OCI-LY7 (cell line): ENCODE measurements around the gene RGL1. TPM values are rescaled to one million over a fixed set of nuclear protein-coding genes. Genes with fewer than 3 reads are reported as not detected.

Source experiments
- BruUV-seq: library from RNA; stranded (reverse); fragments of 400-500 nt; replicated peaks from 2 replicates; lab custom pipeline; 2021; lab: Mats Ljungman, UMichigan
- CTCF ChIA-PET: fragments of 300-600 bp; sonication (Branson Sonifier 250); formaldehyde crosslinking; loops from one replicate; lab custom pipeline; 2022; ENCODE audit warnings: antibody characterized with exemption; ENCODE audit not compliant: unreplicated experiment; lab: Charles Lee
- POLR2A ChIA-PET: fragments of 300-600 bp; sonication (Branson Sonifier 250); formaldehyde crosslinking; loops from one replicate; lab custom pipeline; 2022; ENCODE audit warnings: antibody characterized with exemption; lab: Charles Lee
- DNase-seq: peaks from one replicate; pipeline ENCODE4 v3.0.0-alpha.2; 2015; ENCODE audit warnings: low spot score
- H2AFZ ChIP-seq: fragments of 200-600 bp; sonication (generic), shearing (Covaris generic); 2 replicates; pipeline ENCODE4 v1.6.1; 2014; ENCODE audit warnings: mild to moderate bottlenecking, antibody characterized with exemption, low read length, moderate library complexity
- H3K27ac ChIP-seq: fragments of 200-600 bp; sonication (generic); 2 replicates; pipeline ENCODE4 v1.5.1; 2014; ENCODE audit warnings: mixed run types, low read depth, mild to moderate bottlenecking, moderate library complexity, low read length, inconsistent platforms; ENCODE audit not compliant: poor library complexity, severe bottlenecking
- H3K36me3 ChIP-seq: fragments of 200-600 bp; sonication (generic); 2 replicates; pipeline ENCODE4 v1.6.1; 2014; ENCODE audit warnings: mild to moderate bottlenecking, antibody characterized with exemption, low read length, moderate library complexity, mixed read lengths; ENCODE audit not compliant: insufficient read depth
- H3K4me1 ChIP-seq: fragments of 200-600 bp; sonication (generic); 2 replicates; pipeline ENCODE4 v1.5.1; 2014; ENCODE audit warnings: mild to moderate bottlenecking, low read length; ENCODE audit not compliant: insufficient read depth, poor library complexity, severe bottlenecking
- H3K4me2 ChIP-seq: fragments of 200-600 bp; sonication (generic); 2 replicates; pipeline ENCODE4 v1.6.1; 2014; ENCODE audit warnings: mild to moderate bottlenecking, low read length
- H3K4me3 ChIP-seq: fragments of 200-600 bp; sonication (generic); 2 replicates; pipeline ENCODE4 v1.5.1; 2014; ENCODE audit warnings: mild to moderate bottlenecking, low read depth, low read length; ENCODE audit not compliant: poor library complexity, severe bottlenecking
- H3K79me2 ChIP-seq: fragments of 200-600 bp; sonication (generic); 2 replicates; pipeline ENCODE4 v1.6.1; 2016; ENCODE audit warnings: low read depth, mild to moderate bottlenecking, low read length, moderate library complexity, mixed read lengths; ENCODE audit not compliant: insufficient read depth
- H3K9me2 ChIP-seq: fragments of 200-600 bp; sonication (generic); 2 replicates; pipeline ENCODE4 v1.6.1; 2016; ENCODE audit warnings: mild to moderate bottlenecking, low read length, mixed read lengths; ENCODE audit not compliant: insufficient read depth
- H3K9me3 ChIP-seq: fragments of 200-600 bp; sonication (generic); 2 replicates; pipeline ENCODE4 v1.6.1; 2014; ENCODE audit warnings: mild to moderate bottlenecking, mixed run types, low read length, mixed read lengths
- H4K20me1 ChIP-seq: fragments of 200-600 bp; sonication (generic); 2 replicates; pipeline ENCODE4 v1.6.1; 2014; ENCODE audit warnings: mild to moderate bottlenecking, antibody characterized with exemption, low read length, moderate library complexity, mixed read lengths; ENCODE audit not compliant: insufficient read depth
- CTCF ChIP-seq: fragments of 200-600 bp; sonication (generic); conservative IDR thresholded peaks from 2 replicates; pipeline ENCODE4 v1.5.1; 2014; ENCODE audit warnings: mild to moderate bottlenecking, antibody characterized with exemption, low read length, moderate library complexity, mixed read lengths
- EZH2phosphoT487 ChIP-seq: fragments of 200-600 bp; sonication (generic); IDR thresholded peaks from 2 replicates; pipeline ENCODE4 v1.6.1; 2018; ENCODE audit warnings: low read depth, borderline replicate concordance, mild to moderate bottlenecking, mixed run types, antibody characterized with exemption, low read length, moderate library complexity, mixed read lengths
- intact Hi-C: fragments of 100-400 bp; cut with micrococcal nuclease; formaldehyde crosslinking; loops from one replicate; pipeline ENCODE4 v1.10.0; 2022; ENCODE audit not compliant: unreplicated experiment
- total RNA-seq, 2 experiments: library from RNA; depleted of rRNA in 1 of 2; stranded (reverse); fragments of >200 nt in 1 of 2; shearing (Covaris generic) in 1 of 2; gene quantifications; 2 replicates each; pipeline ENCODE4 v1.2.3, GENCODE V29; 2014 to 2022

The RGL1 gene
- total RNA-seq, 2 experiments from 2014 or later = 0.32 to 0.35 TPM

DNA sequence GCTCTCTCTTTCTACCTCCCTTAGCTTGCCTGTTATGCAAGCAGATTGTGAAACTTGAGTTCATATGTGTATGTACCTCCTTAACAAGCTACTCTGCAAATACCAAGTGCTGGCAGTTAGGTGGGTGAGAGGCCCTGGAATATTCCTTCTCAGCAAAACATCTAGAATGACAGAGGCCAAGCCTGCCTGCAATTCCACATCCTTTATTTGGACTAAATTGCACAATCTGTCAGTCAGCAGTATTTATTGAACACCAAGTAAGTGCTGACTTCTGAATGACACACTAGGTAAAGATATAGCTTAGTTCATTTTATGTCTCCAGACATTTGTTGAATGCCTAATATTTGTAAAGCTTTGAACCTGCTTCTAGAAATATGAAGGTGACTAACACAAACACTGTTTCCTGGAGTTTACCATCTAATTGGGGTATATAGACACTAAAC lies 87.5 kb downstream of the RGL1 start:
- intact Hi-C loops = no loop called here
- no peak for DNase-seq
- BruUV-seq = no TSS peak
- CTCF ChIA-PET = interaction anchor here (0.5 to 0.6 kb wide), 2 partner anchors 208 to 371 kb away, joined by 3 to 4 read pairs; no protein-coding TSS in a partner anchor
- TF ChIP-seq EZH2phosphoT487 (no peak), CTCF (no peak)
- no peak overlapping the region for H2AFZ ChIP-seq
- no peaks in the 10 kb centered on the region for H3K4me1 ChIP-seq
- H3K36me3 ChIP-seq = no peaks in the 10 kb centered on the region
- no peaks in the 10 kb centered on the region; the same call in 1 of the 2 replicates for H4K20me1 ChIP-seq
- no peak overlapping the region for H3K4me2 ChIP-seq
- no peaks in the 10 kb centered on the region for H3K9me2 ChIP-seq
- POLR2A ChIA-PET = interaction anchor here (0.6 to 0.9 kb wide), 4 partner anchors 54 to 1083 kb away, joined by 3 to 6 read pairs (median 3); no protein-coding TSS in a partner anchor
- H3K79me2 ChIP-seq = no peaks in the 10 kb centered on the region
- no peak overlapping the region for H3K4me3 ChIP-seq
- no peak overlapping the region for H3K27ac ChIP-seq
- no peaks in the 10 kb centered on the region for H3K9me3 ChIP-seq

- no peaks in the 10 kb centered on the region; the same call in 1 of the 2 replicates for H4K20me1 ChIP-seq
- intact Hi-C loops = no loop called here
- no peak for TF ChIP-seq EZH2phosphoT487
- no peak for TF ChIP-seq CTCF
- BruUV-seq = no TSS peak
- H3K79me2 ChIP-seq = no peaks in the 10 kb centered on the region
- H3K9me3 ChIP-seq = no peaks in the 10 kb centered on the region
- ChIA-PET POLR2A (no interaction called here), CTCF (no interaction called here)
- H3K36me3 ChIP-seq = no peaks in the 10 kb centered on the region
- H3K27ac ChIP-seq = no peak overlapping the region
- no peak overlapping the region for H3K4me2 ChIP-seq
- H3K4me3 ChIP-seq = no peak overlapping the region
- H2AFZ ChIP-seq = no peak overlapping the region
- H3K4me1 ChIP-seq = no peaks in the 10 kb centered on the region
- DNase-seq = no peak
- H3K9me2 ChIP-seq = no peaks in the 10 kb centered on the region
Measured at GRCh38 chr1:183893561-183894289, 88.8 kb downstream of the RGL1 start.

GRCh38 chr1:183894290-183894565 lies 89.3 kb downstream of the RGL1 start:
- Histone ChIP-seq H3K4me1 (no peaks in the 10 kb centered on the region), H3K4me2 (no peak overlapping the region), H3K9me3 (no peaks in the 10 kb centered on the region), H3K79me2 (no peaks in the 10 kb centered on the region), H3K9me2 (no peaks in the 10 kb centered on the region), H3K4me3 (no peak overlapping the region), H3K36me3 (no peaks in the 10 kb centered on the region), H2AFZ (no peak overlapping the region), H4K20me1 (no peaks in the 10 kb centered on the region; the same call in 1 of the 2 replicates), H3K27ac (no peak overlapping the region)
- no peak for DNase-seq
- TF ChIP-seq CTCF (no peak), EZH2phosphoT487 (no peak)
- BruUV-seq = no TSS peak
- ChIA-PET POLR2A (no interaction called here), CTCF (no interaction called here)
- intact Hi-C loops = no loop called here
